Memory B cell (primary cell): ENCODE data around the gene ALK.

ENCODE experiments used
- ATAC-seq: fragments of 150-1000 bp; cut with Tn5 transposase; 2 replicates; pipeline ENCODE4 v1.10.0; 2021; ENCODE audit warnings: low read depth, mild to moderate bottlenecking, moderate library complexity
- DNase-seq, 2 donors: peaks; one replicate each; pipeline ENCODE4 v3.0.0; 2022; ENCODE audit warnings: low spot score in 2 of 2
- H3K27ac Mint-ChIP-seq: one replicate; pipeline ENCODE4 v1.8.0; 2022; ENCODE audit warnings: mild to moderate bottlenecking, moderate library complexity, mixed read lengths
- H3K27me3 Mint-ChIP-seq: one replicate; pipeline ENCODE4 v1.8.0; 2022; ENCODE audit warnings: mixed read lengths
- H3K36me3 Mint-ChIP-seq: one replicate; pipeline ENCODE4 v1.8.0; 2022; ENCODE audit warnings: mild to moderate bottlenecking, mixed read lengths
- H3K4me1 Mint-ChIP-seq: one replicate; pipeline ENCODE4 v1.8.0; 2022; ENCODE audit warnings: mixed read lengths
- H3K4me3 Mint-ChIP-seq: one replicate; pipeline ENCODE4 v1.8.0; 2022; ENCODE audit warnings: mild to moderate bottlenecking, moderate library complexity, mixed read lengths
- H3K9me3 Mint-ChIP-seq: one replicate; pipeline ENCODE4 v1.8.0; 2022; ENCODE audit warnings: mixed read lengths

The ALK gene

DNA sequence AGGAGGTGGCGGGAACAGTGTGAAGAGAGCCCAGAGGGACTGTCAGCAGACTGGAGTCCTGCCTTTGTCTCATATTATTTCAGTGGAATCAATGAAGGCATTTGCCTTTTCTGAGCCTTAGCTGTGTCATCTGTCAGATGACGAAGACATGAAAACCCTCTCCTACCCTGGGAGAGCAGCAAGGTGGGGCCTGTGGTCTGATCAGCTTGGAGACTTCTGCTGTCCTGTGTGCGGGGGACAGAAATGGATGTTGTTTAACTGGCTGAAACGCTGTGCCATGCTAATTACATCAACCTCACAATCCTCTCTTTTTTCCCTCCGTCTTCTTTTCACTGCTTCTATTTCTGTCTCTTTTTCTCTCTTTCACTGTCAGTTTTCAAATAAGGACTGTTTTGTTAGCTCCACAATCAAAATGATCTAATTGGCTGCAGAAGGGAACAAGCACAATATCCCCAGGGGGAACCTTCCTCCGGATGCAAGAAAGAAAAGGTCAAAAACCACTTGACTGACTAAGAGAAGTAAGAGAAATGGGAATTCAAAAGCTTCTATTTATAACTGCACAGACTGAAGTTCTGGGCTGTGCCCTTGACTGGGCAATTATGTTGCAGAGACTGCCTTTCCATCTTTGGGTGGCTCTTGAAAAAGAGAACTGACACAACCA lies 466.1 kb downstream of the ALK start:
- Mint-ChIP-seq H3K36me3 (no peaks in the 10 kb centered on the region), H3K9me3 (peaks cover 1% of the 10 kb centered on the region), H3K4me3 (no peak overlapping the region), H3K27ac (no peak overlapping the region), H3K4me1 (no peaks in the 10 kb centered on the region), H3K27me3 (peaks cover 14% of the 10 kb centered on the region)
- DNase-seq (no peak), ATAC-seq (no peak)

DNA sequence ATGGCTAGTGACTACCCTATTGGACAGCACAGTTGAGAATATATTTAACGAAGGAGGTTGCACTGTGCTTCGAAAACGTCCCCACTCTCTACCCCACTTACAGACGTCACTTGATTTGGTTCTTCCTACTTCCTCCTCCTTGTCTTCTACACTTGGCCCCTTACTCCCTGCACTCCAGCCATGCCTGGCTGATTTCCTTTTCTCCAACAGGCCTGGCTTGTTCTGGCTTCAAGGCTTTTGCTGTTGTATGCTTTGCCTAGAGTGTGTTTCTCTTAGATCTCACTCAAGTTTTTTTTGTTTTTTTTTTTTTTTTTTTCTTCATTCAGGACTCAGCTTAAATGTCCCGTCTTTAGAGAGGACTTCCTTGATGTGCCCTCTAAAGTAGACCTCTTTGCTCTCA lies 469.4 kb downstream of the ALK start:
- DNase-seq, result no peak
- no peak for ATAC-seq
- H3K36me3 Mint-ChIP-seq, result no peaks in the 10 kb centered on the region
- no peaks in the 10 kb centered on the region for H3K4me1 Mint-ChIP-seq
- no peak overlapping the region for H3K27ac Mint-ChIP-seq
- no peak overlapping the region for H3K4me3 Mint-ChIP-seq
- peaks cover 1% of the 10 kb centered on the region for H3K9me3 Mint-ChIP-seq
- peaks cover 13% of the 10 kb centered on the region for H3K27me3 Mint-ChIP-seq

GRCh38 chr2:29450596-29451222 lies 470.7 kb downstream of the ALK start:
- no peaks in the 10 kb centered on the region for H3K36me3 Mint-ChIP-seq
- no peak for DNase-seq

GRCh38 chr2:29449499-29449898 lies 471.9 kb downstream of the ALK start:
- Mint-ChIP-seq H3K4me3 (no peak overlapping the region), H3K4me1 (no peaks in the 10 kb centered on the region), H3K27me3 (peaks cover 12% of the 10 kb centered on the region), H3K36me3 (no peaks in the 10 kb centered on the region), H3K9me3 (peaks cover 1% of the 10 kb centered on the region), H3K27ac (no peak overlapping the region)
- ATAC-seq, result no peak
- DNase-seq, result no peak

More at GRCh38 chr2:29450596-29451222, 470.7 kb downstream of the ALK start:
- Mint-ChIP-seq H3K4me3 (no peak overlapping the region), H3K9me3 (peaks cover 1% of the 10 kb centered on the region), H3K27me3 (peaks cover 13% of the 10 kb centered on the region), H3K27ac (no peak overlapping the region), H3K4me1 (no peaks in the 10 kb centered on the region)
- ATAC-seq, result no peak

DNA sequence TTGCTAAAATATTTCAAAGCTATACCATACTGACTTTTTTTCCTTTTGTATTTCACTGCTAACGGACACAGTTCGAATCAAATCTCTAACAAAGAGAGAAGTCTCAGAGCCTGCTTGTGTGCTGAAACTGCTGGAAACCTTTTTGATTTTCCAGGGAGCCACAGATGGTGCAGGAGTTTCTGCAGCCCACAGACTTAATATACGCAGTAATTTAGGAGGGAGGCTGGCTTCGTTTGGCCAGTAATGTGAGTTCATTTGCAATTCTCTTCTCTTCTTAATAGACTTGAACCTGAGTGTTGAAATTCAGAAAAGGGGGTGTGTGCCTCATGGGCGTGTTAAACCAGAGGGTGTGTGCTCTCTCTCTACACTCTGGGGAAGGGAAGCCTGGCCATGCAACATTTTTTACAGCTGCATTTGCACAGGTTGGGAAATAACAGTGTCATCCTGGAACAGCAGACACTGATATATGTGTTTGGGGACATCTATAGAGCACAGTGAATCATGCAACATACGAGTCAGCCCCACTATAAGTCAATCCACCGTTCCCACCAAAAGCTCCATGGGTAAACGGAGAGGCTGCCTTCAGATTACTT lies 473.2 kb downstream of the ALK start:
- H3K4me3 Mint-ChIP-seq, result no peak overlapping the region
- no peak overlapping the region for H3K27ac Mint-ChIP-seq
- ATAC-seq, result no peak
- no peaks in the 10 kb centered on the region for H3K36me3 Mint-ChIP-seq
- no peaks in the 10 kb centered on the region for H3K4me1 Mint-ChIP-seq
- peaks cover 10% of the 10 kb centered on the region for H3K27me3 Mint-ChIP-seq
- DNase-seq, result no peak
- H3K9me3 Mint-ChIP-seq, result no peaks in the 10 kb centered on the region

DNA sequence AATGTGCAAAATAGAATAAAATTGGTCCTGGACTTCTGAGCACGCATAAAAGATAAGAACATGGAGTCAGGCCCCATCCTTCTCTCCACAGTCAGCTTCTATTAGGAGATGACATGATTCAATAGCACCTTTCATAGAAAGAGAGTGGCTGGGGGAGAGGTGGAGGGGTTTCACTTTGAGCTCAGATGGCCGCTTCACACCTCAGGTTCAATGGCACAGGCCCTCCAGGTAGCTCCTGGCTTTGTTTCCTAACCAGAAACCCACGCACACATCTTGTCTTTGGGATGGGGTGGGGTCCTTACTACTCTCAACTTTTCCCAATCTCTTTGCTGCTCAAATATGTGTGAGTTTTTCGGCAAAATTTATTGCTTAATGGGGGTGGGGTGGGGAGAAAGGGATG lies 473.9 kb downstream of the ALK start:
- no peak overlapping the region for H3K4me3 Mint-ChIP-seq
- H3K4me1 Mint-ChIP-seq, result no peaks in the 10 kb centered on the region
- H3K27ac Mint-ChIP-seq, result no peak overlapping the region
- no peak for ATAC-seq
- no peaks in the 10 kb centered on the region for H3K36me3 Mint-ChIP-seq
- H3K9me3 Mint-ChIP-seq, result no peaks in the 10 kb centered on the region
- DNase-seq, result no peak
- H3K27me3 Mint-ChIP-seq, result peaks cover 8% of the 10 kb centered on the region

- no peak for ATAC-seq
- H3K36me3 Mint-ChIP-seq, result no peaks in the 10 kb centered on the region
- peaks cover 8% of the 10 kb centered on the region for H3K27me3 Mint-ChIP-seq
- no peak overlapping the region for H3K4me3 Mint-ChIP-seq
- DNase-seq, result no peak
- no peak overlapping the region for H3K27ac Mint-ChIP-seq
- H3K4me1 Mint-ChIP-seq, result no peaks in the 10 kb centered on the region
- no peaks in the 10 kb centered on the region for H3K9me3 Mint-ChIP-seq
Measured at GRCh38 chr2:29446847-29447246, 474.5 kb downstream of the ALK start.

- Mint-ChIP-seq H3K4me1 (no peaks in the 10 kb centered on the region), H3K4me3 (no peak overlapping the region), H3K27me3 (peaks cover 2% of the 10 kb centered on the region), H3K27ac (no peak overlapping the region), H3K9me3 (no peaks in the 10 kb centered on the region), H3K36me3 (no peaks in the 10 kb centered on the region)
- DNase-seq (no peak), ATAC-seq (no peak)
Measured at GRCh38 chr2:29444150-29444549, 477.2 kb downstream of the ALK start.

DNA sequence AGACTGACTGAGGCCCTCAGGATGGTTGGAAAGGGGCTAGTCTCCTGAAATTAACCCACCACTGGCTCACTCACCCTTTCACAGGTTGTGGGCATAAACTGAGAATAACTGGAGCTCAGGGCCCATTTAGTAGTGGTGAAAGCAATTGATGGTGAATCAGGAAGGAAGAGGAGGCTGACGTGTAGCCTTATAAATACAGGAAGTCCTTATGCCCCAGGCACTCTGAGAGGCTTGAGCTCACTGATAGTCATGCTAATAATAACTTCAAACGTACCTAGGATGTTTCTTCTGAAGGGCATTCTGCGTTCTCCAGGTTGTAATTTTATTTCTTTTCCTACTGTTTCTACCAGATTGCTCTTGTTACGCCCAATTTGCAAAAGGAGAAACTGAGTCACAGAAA lies 477.8 kb downstream of the ALK start:
- DNase-seq (no peak), ATAC-seq (no peak)
- no peaks in the 10 kb centered on the region for H3K9me3 Mint-ChIP-seq
- H3K27me3 Mint-ChIP-seq, result peaks cover 1% of the 10 kb centered on the region
- no peaks in the 10 kb centered on the region for H3K36me3 Mint-ChIP-seq
- H3K4me1 Mint-ChIP-seq, result no peaks in the 10 kb centered on the region
- no peak overlapping the region for H3K27ac Mint-ChIP-seq
- no peak overlapping the region for H3K4me3 Mint-ChIP-seq

GRCh38 chr2:29443151-29443550 lies 478.2 kb downstream of the ALK start:
- peaks cover 1% of the 10 kb centered on the region for H3K27me3 Mint-ChIP-seq
- no peak for DNase-seq
- H3K9me3 Mint-ChIP-seq, result no peaks in the 10 kb centered on the region
- no peak overlapping the region for H3K4me3 Mint-ChIP-seq
- no peaks in the 10 kb centered on the region for H3K4me1 Mint-ChIP-seq
- ATAC-seq, result no peak
- H3K36me3 Mint-ChIP-seq, result no peaks in the 10 kb centered on the region
- H3K27ac Mint-ChIP-seq, result no peak overlapping the region

DNA sequence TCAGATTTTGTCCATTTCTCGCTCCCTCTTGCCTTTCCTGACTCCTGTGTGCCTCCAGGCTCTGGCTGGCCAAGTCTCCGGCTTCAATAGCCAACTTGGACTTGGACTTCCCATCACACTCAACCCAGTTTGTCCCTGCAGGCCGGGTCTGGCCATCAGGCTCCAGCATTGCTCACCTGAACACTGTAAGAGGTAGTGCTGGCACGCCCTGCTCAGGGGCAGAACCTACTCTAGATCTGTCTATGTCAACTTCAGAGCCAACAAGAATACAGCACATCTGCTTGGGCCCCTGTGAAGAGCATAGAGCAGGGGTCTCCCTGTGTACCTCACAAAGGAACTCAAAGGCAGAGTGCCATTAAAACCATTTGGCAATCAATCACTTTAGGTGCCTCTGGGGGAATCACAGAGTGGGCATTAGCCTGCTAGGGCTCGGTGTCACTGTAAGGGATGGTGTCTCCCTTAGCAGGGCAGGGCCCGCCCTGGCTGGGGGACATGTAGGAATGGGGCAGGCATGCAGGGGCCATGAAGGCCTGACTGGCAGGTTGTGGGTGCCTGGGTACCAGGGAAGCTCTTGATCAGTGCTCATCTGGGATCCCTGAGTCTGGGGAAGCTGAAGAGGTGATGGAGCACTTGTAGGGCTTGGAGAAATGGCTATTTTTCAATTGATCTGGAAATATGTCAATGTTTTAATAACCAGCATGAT lies 480.3 kb downstream of the ALK start:
- Mint-ChIP-seq H3K4me3 (no peak overlapping the region), H3K36me3 (no peaks in the 10 kb centered on the region), H3K4me1 (no peaks in the 10 kb centered on the region), H3K9me3 (no peaks in the 10 kb centered on the region), H3K27ac (no peak overlapping the region), H3K27me3 (peaks cover 1% of the 10 kb centered on the region)
- no peak for DNase-seq
- no peak for ATAC-seq

DNA sequence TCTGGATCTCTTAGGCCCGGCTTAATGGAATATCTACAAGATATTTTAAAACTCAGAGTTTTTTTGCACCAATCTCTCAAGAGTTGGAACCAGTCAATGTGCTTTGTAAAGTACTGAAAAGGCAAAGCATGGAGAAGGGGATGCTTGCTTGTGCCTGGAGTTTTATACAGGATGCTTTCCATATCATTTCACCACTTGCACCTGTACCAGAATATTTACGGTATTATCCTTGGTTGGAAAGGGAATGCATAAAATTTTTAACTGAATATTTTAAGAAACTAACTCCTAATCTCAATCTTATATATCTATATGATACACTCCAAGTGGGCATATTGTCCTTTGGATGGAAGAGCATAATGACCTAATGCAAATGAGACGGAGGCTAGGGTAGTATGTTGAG lies 487.5 kb downstream of the ALK start:
- Mint-ChIP-seq H3K4me3 (no peak overlapping the region), H3K27me3 (no peaks in the 10 kb centered on the region), H3K9me3 (no peaks in the 10 kb centered on the region), H3K36me3 (no peaks in the 10 kb centered on the region), H3K27ac (no peak overlapping the region), H3K4me1 (no peaks in the 10 kb centered on the region)
- ATAC-seq (no peak), DNase-seq (no peak)

- H3K36me3 Mint-ChIP-seq, result no peaks in the 10 kb centered on the region
- ATAC-seq, result no peak
- no peak overlapping the region for H3K27ac Mint-ChIP-seq
- no peak overlapping the region for H3K4me3 Mint-ChIP-seq
- DNase-seq, result no peak
- no peaks in the 10 kb centered on the region for H3K27me3 Mint-ChIP-seq
- H3K4me1 Mint-ChIP-seq, result no peaks in the 10 kb centered on the region
- H3K9me3 Mint-ChIP-seq, result no peaks in the 10 kb centered on the region
Measured at GRCh38 chr2:29433128-29433527, 488.3 kb downstream of the ALK start.

- Mint-ChIP-seq H3K4me1 (no peaks in the 10 kb centered on the region), H3K4me3 (no peak overlapping the region), H3K27ac (no peak overlapping the region), H3K36me3 (no peaks in the 10 kb centered on the region), H3K27me3 (no peaks in the 10 kb centered on the region), H3K9me3 (no peaks in the 10 kb centered on the region)
- no peak for ATAC-seq
- DNase-seq, result no peak
Measured at GRCh38 chr2:29431485-29431884, 489.9 kb downstream of the ALK start.
